ENCODE data around the gene NOS1AP.

NOS1AP gene

DNA sequence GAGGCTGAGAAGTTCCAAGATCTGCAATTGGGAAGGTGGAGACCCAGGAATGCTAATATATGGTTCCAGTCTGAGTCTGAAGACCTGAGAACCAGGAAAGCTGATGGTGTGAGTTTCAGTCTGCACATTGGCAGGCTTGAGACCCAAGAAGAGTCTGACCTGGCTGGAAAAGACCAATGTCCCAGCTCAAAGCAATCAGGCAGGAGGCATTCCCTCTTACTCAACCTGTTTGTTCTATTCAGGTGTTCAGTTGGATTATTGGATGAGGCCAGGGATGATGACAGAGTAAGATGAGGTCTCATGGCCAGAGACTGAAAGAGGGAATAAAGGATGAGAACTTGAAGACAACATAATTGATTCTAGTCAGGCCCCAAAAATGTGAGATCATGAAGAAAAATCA lies 257.1 kb downstream of the NOS1AP start:
- Mint-ChIP-seq H3K4me3 (no peak overlapping the region), H3K9me3 (no peaks in the 10 kb centered on the region), H3K4me1 (peaks cover 41% of the 10 kb centered on the region), H3K27me3 (ENCODE audit: low read depth) (no peaks in the 10 kb centered on the region), H3K27ac (no peak overlapping the region), H3K36me3 (ENCODE audit: low read depth) (no peaks in the 10 kb centered on the region)
- TF ChIP-seq, protein P1, sequence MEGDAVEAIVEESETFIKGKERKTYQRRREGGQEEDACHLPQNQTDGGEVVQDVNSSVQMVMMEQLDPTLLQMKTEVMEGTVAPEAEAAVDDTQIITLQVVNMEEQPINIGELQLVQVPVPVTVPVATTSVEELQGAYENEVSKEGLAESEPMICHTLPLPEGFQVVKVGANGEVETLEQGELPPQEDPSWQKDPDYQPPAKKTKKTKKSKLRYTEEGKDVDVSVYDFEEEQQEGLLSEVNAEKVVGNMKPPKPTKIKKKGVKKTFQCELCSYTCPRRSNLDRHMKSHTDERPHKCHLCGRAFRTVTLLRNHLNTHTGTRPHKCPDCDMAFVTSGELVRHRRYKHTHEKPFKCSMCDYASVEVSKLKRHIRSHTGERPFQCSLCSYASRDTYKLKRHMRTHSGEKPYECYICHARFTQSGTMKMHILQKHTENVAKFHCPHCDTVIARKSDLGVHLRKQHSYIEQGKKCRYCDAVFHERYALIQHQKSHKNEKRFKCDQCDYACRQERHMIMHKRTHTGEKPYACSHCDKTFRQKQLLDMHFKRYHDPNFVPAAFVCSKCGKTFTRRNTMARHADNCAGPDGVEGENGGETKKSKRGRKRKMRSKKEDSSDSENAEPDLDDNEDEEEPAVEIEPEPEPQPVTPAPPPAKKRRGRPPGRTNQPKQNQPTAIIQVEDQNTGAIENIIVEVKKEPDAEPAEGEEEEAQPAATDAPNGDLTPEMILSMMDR (IDR thresholded peaks at IDR 0.05; ENCODE audit: unreplicated experiment in 3 of 3), result no peak

- Mint-ChIP-seq H3K27me3 (ENCODE audit: low read depth) (no peaks in the 10 kb centered on the region), H3K27ac (no peak overlapping the region), H3K4me3 (no peak overlapping the region), H3K9me3 (no peaks in the 10 kb centered on the region), H3K36me3 (ENCODE audit: low read depth) (no peaks in the 10 kb centered on the region), H3K4me1 (peaks cover 41% of the 10 kb centered on the region)
- TF ChIP-seq, protein P1 (IDR thresholded peaks at IDR 0.05; ENCODE audit: unreplicated experiment in 3 of 3), result no peak
Observed at GRCh38 chr1:162327144-162327787, 257.8 kb downstream of the NOS1AP start.

DNA sequence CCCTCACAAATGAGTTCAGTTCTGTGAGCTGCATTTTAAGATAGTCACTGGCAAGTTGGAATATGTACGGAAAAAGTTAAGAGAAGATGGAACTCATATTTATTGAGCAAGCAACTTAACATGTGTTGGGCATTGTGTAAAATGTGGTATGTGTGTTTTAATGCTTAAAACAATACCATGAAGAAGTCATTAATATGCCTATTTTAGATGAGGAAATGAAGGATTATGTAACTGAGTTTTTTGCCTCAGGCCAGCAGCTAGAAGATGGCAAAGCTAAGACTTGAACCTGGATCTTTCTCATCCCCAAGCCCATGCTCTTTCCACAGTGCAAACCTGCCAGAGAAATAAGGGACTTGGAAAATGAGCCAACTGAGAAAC lies 258.3 kb downstream of the NOS1AP start:
- Mint-ChIP-seq H3K4me1 (peaks cover 41% of the 10 kb centered on the region), H3K4me3 (no peak overlapping the region), H3K27me3 (ENCODE audit: low read depth) (no peaks in the 10 kb centered on the region), H3K27ac (no peak overlapping the region), H3K36me3 (ENCODE audit: low read depth) (no peaks in the 10 kb centered on the region), H3K9me3 (no peaks in the 10 kb centered on the region)
- TF ChIP-seq, protein P1 (IDR thresholded peaks at IDR 0.05; ENCODE audit: unreplicated experiment in 3 of 3), result no peak

DNA sequence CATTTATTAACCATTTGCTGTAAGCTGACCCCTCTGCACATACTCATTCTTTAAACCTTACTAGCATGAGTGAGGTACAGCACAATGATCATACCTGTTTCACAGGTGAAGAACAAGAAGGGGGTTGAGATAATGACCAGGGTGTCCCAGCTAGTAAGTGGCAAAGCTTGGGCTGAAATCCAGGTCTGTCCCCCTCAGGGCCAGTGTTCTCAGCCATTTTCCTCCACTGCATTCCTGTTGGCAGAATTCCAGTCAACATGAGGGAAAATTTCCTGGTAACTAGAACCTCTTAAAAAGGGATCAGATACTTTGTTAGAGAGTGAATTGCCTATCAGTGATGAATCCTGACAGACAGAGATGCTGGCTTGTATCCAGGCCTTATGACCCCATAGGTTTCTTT lies 259.0 kb downstream of the NOS1AP start:
- Mint-ChIP-seq H3K27me3 (ENCODE audit: low read depth) (no peaks in the 10 kb centered on the region), H3K9me3 (no peaks in the 10 kb centered on the region), H3K4me1 (peaks cover 38% of the 10 kb centered on the region), H3K27ac (no peak overlapping the region), H3K4me3 (no peak overlapping the region), H3K36me3 (ENCODE audit: low read depth) (no peaks in the 10 kb centered on the region)
- TF ChIP-seq, protein P1 (IDR thresholded peaks at IDR 0.05; ENCODE audit: unreplicated experiment in 3 of 3), result no peak

- Mint-ChIP-seq H3K27me3 (ENCODE audit: low read depth) (no peaks in the 10 kb centered on the region), H3K9me3 (no peaks in the 10 kb centered on the region), H3K27ac (peak overlapping the region in 1 of 3 experiments; percentile 31), H3K36me3 (ENCODE audit: low read depth) (no peaks in the 10 kb centered on the region), H3K4me3 (no peak overlapping the region), H3K4me1 (peaks cover 30% of the 10 kb centered on the region)
- TF ChIP-seq, protein P1 (IDR thresholded peaks at IDR 0.05; ENCODE audit: unreplicated experiment in 3 of 3), result no peak
Observed at GRCh38 chr1:162329826-162330225, 260.3 kb downstream of the NOS1AP start.

DNA sequence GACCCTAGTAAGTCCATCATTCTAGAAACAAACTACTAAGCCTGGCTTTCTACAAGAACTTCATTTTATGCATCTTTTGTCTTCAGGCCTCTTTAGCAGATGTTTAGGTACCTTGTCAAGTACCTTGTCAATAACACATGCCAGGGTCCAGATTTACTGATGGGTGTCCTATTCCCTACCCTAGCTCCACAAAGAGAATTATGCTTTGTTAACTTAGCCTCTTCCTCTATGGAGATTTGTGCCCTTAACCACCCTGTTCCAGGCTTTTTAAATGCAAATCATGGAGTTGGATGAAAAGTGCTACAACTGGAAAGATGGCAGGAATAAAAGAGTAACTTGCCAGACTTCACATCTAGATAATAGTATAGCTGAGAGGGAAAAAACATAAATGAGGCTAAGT lies 264.5 kb downstream of the NOS1AP start:
- no peaks in the 10 kb centered on the region for H3K36me3 Mint-ChIP-seq (ENCODE audit: low read depth)
- H3K27me3 Mint-ChIP-seq (ENCODE audit: low read depth), result no peaks in the 10 kb centered on the region
- H3K4me3 Mint-ChIP-seq, result no peak overlapping the region
- TF ChIP-seq, protein P1 (IDR thresholded peaks at IDR 0.05; ENCODE audit: unreplicated experiment in 3 of 3), result no peak
- peaks cover 21% of the 10 kb centered on the region for H3K4me1 Mint-ChIP-seq
- H3K9me3 Mint-ChIP-seq, result no peaks in the 10 kb centered on the region
- no peak overlapping the region for H3K27ac Mint-ChIP-seq

All from nephron (organoid).